ENCODE data around the gene SLC17A3.

SLC17A3 gene

GRCh38 chr6:25878721-25879322 is 4.8 kb upstream of the SLC17A3 start:
- no peak for TF ChIP-seq CTCF (IDR thresholded peaks at IDR 0.05; ENCODE audit: insufficient read depth, missing control alignments)
- DNase-seq (ENCODE audit: insufficient read length, low spot score) (no peak), FAIRE-seq (no peak)

- no peak for FAIRE-seq
- DNase-seq (ENCODE audit: insufficient read length, low spot score) = no peak
- TF ChIP-seq CTCF (IDR thresholded peaks at IDR 0.05; ENCODE audit: insufficient read depth, missing control alignments) = no peak
These were observed 2.0 kb upstream of the SLC17A3 start for GRCh38 chr6:25875926-25876602.

GRCh38 chr6:25875563-25875905 is 1.5 kb upstream of the SLC17A3 start:
- TF ChIP-seq CTCF (IDR thresholded peaks at IDR 0.05; ENCODE audit: insufficient read depth, missing control alignments) = no peak
- no peak for FAIRE-seq

GRCh38 chr6:25874822-25875562 is 949 bp upstream of the SLC17A3 start:
- FAIRE-seq (no peak), DNase-seq (ENCODE audit: insufficient read length, low spot score) (no peak)
- TF ChIP-seq CTCF (IDR thresholded peaks at IDR 0.05; ENCODE audit: insufficient read depth, missing control alignments) = no peak

More at GRCh38 chr6:25875563-25875905, 1.5 kb upstream of the SLC17A3 start:
- DNase-seq (ENCODE audit: insufficient read length, low spot score) = no peak

- no peak for DNase-seq (ENCODE audit: insufficient read length, low spot score)
- no peak for FAIRE-seq
These were observed 1.2 kb downstream of the SLC17A3 start for GRCh38 chr6:25872814-25873213.

GRCh38 chr6:25869840-25870239 is 4.2 kb downstream of the SLC17A3 start:
- no peak for TF ChIP-seq CTCF (IDR thresholded peaks at IDR 0.05; ENCODE audit: insufficient read depth, missing control alignments)
- DNase-seq (ENCODE audit: insufficient read length, low spot score) (no peak), FAIRE-seq (no peak)

More at GRCh38 chr6:25872814-25873213, 1.2 kb downstream of the SLC17A3 start:
- no peak for TF ChIP-seq CTCF (IDR thresholded peaks at IDR 0.05; ENCODE audit: insufficient read depth, missing control alignments)

Measured in D721Med (cell line).